ENCODE results near the gene USP31.
"Not testable (repeated sequence)": the region's sequence is repeated elsewhere in the genome, so short reads cannot be mapped to it uniquely, and the experiment has no call there.

USP31 gene

GRCh38 chr16:23131931-23132621 lies 17.2 kb downstream of the USP31 start:
- DNase-seq: peak; percentile 51

GRCh38 chr16:23131436-23131835 lies 17.8 kb downstream of the USP31 start:
- DNase-seq: peak; percentile 51

- no peak for DNase-seq
These were observed 18.2 kb downstream of the USP31 start for GRCh38 chr16:23131036-23131435.

GRCh38 chr16:23129686-23130085 lies 19.6 kb downstream of the USP31 start:
- no peak for DNase-seq

GRCh38 chr16:23128056-23128455 lies 21.2 kb downstream of the USP31 start:
- DNase-seq: no peak

- no peak for DNase-seq
These were observed 24.0 kb downstream of the USP31 start for GRCh38 chr16:23125277-23125676.

GRCh38 chr16:23124315-23124714 lies 24.9 kb downstream of the USP31 start:
- DNase-seq: no peak

GRCh38 chr16:23122144-23122543 lies 27.1 kb downstream of the USP31 start:
- no peak for DNase-seq

- DNase-seq: no peak
These were observed 28.2 kb downstream of the USP31 start for GRCh38 chr16:23121024-23121423.

- DNase-seq: no peak
These were observed 28.7 kb downstream of the USP31 start for GRCh38 chr16:23120562-23120961.

- DNase-seq: no peak
These were observed 29.7 kb downstream of the USP31 start for GRCh38 chr16:23119570-23119969.

- peak; percentile 78 for DNase-seq
These were observed 34.9 kb downstream of the USP31 start for GRCh38 chr16:23114131-23114904.

- no peak for DNase-seq
These were observed 36.1 kb downstream of the USP31 start for GRCh38 chr16:23113185-23113584.

GRCh38 chr16:23110257-23110899 lies 38.9 kb downstream of the USP31 start:
- DNase-seq: no peak

- no peak for DNase-seq
These were observed 41.3 kb downstream of the USP31 start for GRCh38 chr16:23107936-23108335.

GRCh38 chr16:23107117-23107516 lies 42.1 kb downstream of the USP31 start:
- DNase-seq: no peak

GRCh38 chr16:23105309-23105708 lies 43.9 kb downstream of the USP31 start:
- no peak for DNase-seq

GRCh38 chr16:23104032-23104955 lies 45.0 kb downstream of the USP31 start:
- DNase-seq: no peak

- DNase-seq: no peak
These were observed 45.6 kb downstream of the USP31 start for GRCh38 chr16:23103603-23104002.

- DNase-seq: no peak
These were observed 48.2 kb downstream of the USP31 start for GRCh38 chr16:23101012-23101550.

GRCh38 chr16:23096450-23096849 lies 52.8 kb downstream of the USP31 start:
- not testable (repeated sequence) for DNase-seq

GRCh38 chr16:23094136-23094535 lies 55.1 kb downstream of the USP31 start:
- DNase-seq: not testable (repeated sequence)

GRCh38 chr16:23092801-23093117 lies 56.5 kb downstream of the USP31 start:
- no peak for DNase-seq
